GM12878 (cell line): ENCODE results near the gene TEKT3. TPM values are rescaled to one million over a fixed set of nuclear protein-coding genes. Genes with fewer than 3 reads are reported as not detected.

Source experiments
- ATAC-seq: fragments of 200-7000 bp; cut with Tn5 transposase; 3 replicates; pipeline ENCODE4 v1.9.1; 2020; ENCODE audit warnings: mild to moderate bottlenecking, moderate library complexity
- BruUV-seq: library from RNA; stranded (reverse); fragments of 400-500 nt; replicated peaks from 2 replicates; lab custom pipeline; 2021; lab: Mats Ljungman, UMichigan
- CTCF ChIA-PET: fragments of 300-600 bp; sonication (Branson Sonifier 250); formaldehyde crosslinking; extraction: SDS; loops from one replicate; lab custom pipeline; 2021; ENCODE audit warnings: inconsistent platforms; lab: Yijun Ruan, JAX
- POLR2A ChIA-PET: fragments of 350-600 bp; formaldehyde crosslinking; extraction: SDS; loops from one replicate; lab custom pipeline; 2021; ENCODE audit warnings: inconsistent platforms; lab: Charles Lee
- RAD21 ChIA-PET: fragments of 300-600 bp; sonication (Branson Sonifier 250); formaldehyde crosslinking; loops from one replicate; lab custom pipeline; 2023; ENCODE audit warnings: antibody characterized with exemption; ENCODE audit not compliant: unreplicated experiment; lab: Charles Lee
- SMC1A ChIA-PET: fragments of 300-600 bp; sonication (Branson Sonifier 250); formaldehyde crosslinking; loops from one replicate; lab custom pipeline; 2023; ENCODE audit not compliant: unreplicated experiment, uncharacterized antibody; lab: Charles Lee
- DNase-seq: peaks from one replicate; pipeline ENCODE4 v3.0.0-alpha.2; 2011; ENCODE audit warnings: low read depth, low spot score
- FAIRE-seq: peaks from 3 replicates; lab custom pipeline; 2011; peaks lifted over from hg19 to GRCh38; lab: Jason Lieb, UNC
- H2AFZ ChIP-seq: 2 replicates; pipeline ENCODE4 v1.6.0; 2011; ENCODE audit warnings: low read depth, low read length, control low read depth; ENCODE audit not compliant: control insufficient read depth
- H3K27ac ChIP-seq: 2 replicates; pipeline ENCODE4 v1.5.1; 2011; ENCODE audit warnings: control low read depth; ENCODE audit not compliant: control insufficient read depth, insufficient read depth
- H3K27me3 ChIP-seq, 2 experiments: replicated peaks in 1 of 2; 2 replicates each; pipeline versions ENCODE4 v1.6.0 to v1.6.1; 2011; ENCODE audit warnings: low read length in 1 of 2; ENCODE audit not compliant: control insufficient read depth in 2 of 2, insufficient read depth in 2 of 2
- H3K36me3 ChIP-seq, 2 experiments: 2 replicates each; pipeline ENCODE4 v1.5.1; 2011; ENCODE audit warnings: low read length in 1 of 2; ENCODE audit not compliant: control insufficient read depth in 2 of 2, insufficient read depth in 2 of 2
- H3K4me1 ChIP-seq: 2 replicates; pipeline ENCODE4 v1.6.1; 2011; ENCODE audit warnings: mild to moderate bottlenecking, low read length, moderate library complexity, mixed read lengths; ENCODE audit not compliant: control insufficient read depth, insufficient read depth
- H3K4me2 ChIP-seq: 2 replicates; pipeline ENCODE4 v1.6.0; 2011; ENCODE audit warnings: control low read depth; ENCODE audit not compliant: control insufficient read depth, insufficient read depth
- H3K4me3 ChIP-seq: fragments of 200-600 bp; sonication (generic); 2 replicates; pipeline ENCODE4 v1.5.1; 2016
- H3K79me2 ChIP-seq: 2 replicates; pipeline ENCODE4 v1.6.0; 2011; ENCODE audit warnings: low read length; ENCODE audit not compliant: control insufficient read depth, insufficient read depth
- H3K9ac ChIP-seq: 2 replicates; pipeline ENCODE4 v1.8.0; 2011; ENCODE audit warnings: low read length, control low read depth, mixed read lengths; ENCODE audit not compliant: control insufficient read depth, insufficient read depth
- H3K9me3 ChIP-seq: replicated peaks from 3 replicates; pipeline ENCODE4 v1.5.1; 2011; ENCODE audit warnings: mild to moderate bottlenecking, low read length; ENCODE audit not compliant: control insufficient read depth, insufficient read depth
- H4K20me1 ChIP-seq: 2 replicates; pipeline ENCODE4 v1.6.0; 2011; ENCODE audit not compliant: control insufficient read depth, insufficient read depth
- BHLHE40 ChIP-seq, 2 experiments: fragments of 450-650 bp in 1 of 2; IDR thresholded peaks; 2 replicates each; pipeline ENCODE4 v1.6.1; 2011 to 2017; ENCODE audit warnings: low read depth in 2 of 2, borderline replicate concordance in 1 of 2, improper control_type of control experiment in 1 of 2, low read length in 1 of 2, mild to moderate bottlenecking in 1 of 2
- HDGF ChIP-seq: fragments of 450-650 bp; IDR thresholded peaks from 2 replicates; pipeline ENCODE4 v1.6.1; 2016; ENCODE audit warnings: antibody characterized with exemption
- MEF2A ChIP-seq: IDR thresholded peaks from 2 replicates; pipeline ENCODE4 v1.6.1; 2011; ENCODE audit warnings: low read depth, mild to moderate bottlenecking, low read length, moderate library complexity; ENCODE audit not compliant: insufficient read depth
- MEF2B ChIP-seq: fragments of 450-650 bp; IDR thresholded peaks from 2 replicates; pipeline ENCODE4 v1.6.1; 2018; ENCODE audit warnings: mild to moderate bottlenecking, moderate library complexity; ENCODE audit not compliant: partially characterized antibody, poor library complexity, severe bottlenecking
- MXI1 ChIP-seq: fragments of 150-350 bp; IDR thresholded peaks from 2 replicates; pipeline ENCODE4 v1.6.1; 2011; ENCODE audit warnings: low read depth, mild to moderate bottlenecking, inconsistent platforms, low read length, improper control_type of control experiment
- NR2C2 ChIP-seq: IDR thresholded peaks from 2 replicates; pipeline ENCODE4 v1.6.1; 2011; ENCODE audit warnings: borderline replicate concordance, low read depth; ENCODE audit not compliant: control insufficient read depth, insufficient read length
- POU2F2 ChIP-seq: IDR thresholded peaks from 3 replicates; pipeline ENCODE4 v1.6.1; 2011; ENCODE audit warnings: low read depth, mild to moderate bottlenecking, low read length, borderline replicate concordance
- RAD21 ChIP-seq: IDR thresholded peaks from 2 replicates; pipeline ENCODE4 v1.6.1; 2011; ENCODE audit warnings: mild to moderate bottlenecking, low read depth, low read length, moderate library complexity; ENCODE audit not compliant: insufficient read depth
- RAD51 ChIP-seq: fragments of 450-650 bp; IDR thresholded peaks from 2 replicates; pipeline ENCODE4 v1.6.1; 2016; ENCODE audit warnings: moderate library complexity, mild to moderate bottlenecking, inconsistent platforms
- RELA ChIP-seq: fragments of 450-650 bp; IDR thresholded peaks from 2 replicates; pipeline ENCODE4 v1.8.0; 2014; ENCODE audit warnings: borderline replicate concordance; ENCODE audit not compliant: partially characterized antibody
- STAT1 ChIP-seq: fragments of 450-650 bp; conservative IDR thresholded peaks from 2 replicates; pipeline ENCODE4 v1.6.1; 2014; ENCODE audit warnings: antibody characterized with exemption, mild to moderate bottlenecking
- TARDBP ChIP-seq: IDR thresholded peaks from 2 replicates; pipeline ENCODE4 v1.6.1; 2016; ENCODE audit warnings: borderline replicate concordance
- YY1 ChIP-seq: IDR thresholded peaks from 2 replicates; pipeline ENCODE4 v1.6.1; 2011; ENCODE audit warnings: low read depth, mild to moderate bottlenecking, low read length
- ZNF207 ChIP-seq: fragments of 450-650 bp; IDR thresholded peaks from 2 replicates; pipeline ENCODE4 v1.6.1; 2014; ENCODE audit warnings: antibody characterized with exemption, mild to moderate bottlenecking, borderline replicate concordance
- ZNF622 ChIP-seq: fragments of 450-650 bp; IDR thresholded peaks from 2 replicates; pipeline ENCODE4 v1.6.1; 2017; ENCODE audit warnings: mild to moderate bottlenecking, inconsistent platforms
- WGBS: methylation state at CpG from one replicate; pipeline ENCODE4 v1.1.6; 2016; ENCODE audit warnings: low lambda C conversion rate; ENCODE audit not compliant: insufficient replicate concordance, insufficient coverage; ENCODE audit errors: missing lambda C conversion rate; 5-methylcytosine and 5-hydroxymethylcytosine counted together
- in situ Hi-C: fragments of 300-500 bp; cut with MboI; formaldehyde crosslinking; loops from 9 replicates; pipeline ENCODE4 v1.14.3; 2018; ENCODE audit warnings: mixed read lengths
- intact Hi-C: fragments of 100-400 bp; cut with micrococcal nuclease; formaldehyde crosslinking; loops from one replicate; pipeline ENCODE4 v1.14.2; 2022; ENCODE audit not compliant: unreplicated experiment
- polyA plus RNA-seq, 11 experiments: library from polyadenylated mRNA; depleted of rRNA in 4 of 11; unstranded in 6 of 11; stranded (reverse) in 5 of 11; fragments of >200 nt; fragmentation: Nextera tagmentation in 4 of 11; fragmentation: Illumina TruSeq in 1 of 11; extraction: Ambion mirVana in 4 of 11; extraction: Trizol in 1 of 11; gene quantifications; 1 replicate in 1 of 11; 2 replicates in 10 of 11; pipeline versions ENCODE4 v1.2.1 to v1.2.3, GENCODE V29; 2011 to 2016; ENCODE audit warnings: inconsistent platforms in 2 of 11, missing spikeins in 2 of 11, low read depth in 1 of 11
- total RNA-seq, 4 experiments: library from RNA; depleted of rRNA in 3 of 4; stranded (reverse); fragments of >200 nt in 3 of 4; fragmentation: Illumina TruSeq in 1 of 4; extraction: Trizol in 1 of 4; gene quantifications; 2 replicates each; pipeline versions ENCODE4 v1.2.1 to v1.2.3, GENCODE V29; 2013 to 2021
- TF ChIP-seq, protein P1 (sequence below): IDR thresholded peaks from 2 replicates; pipeline ENCODE4 v1.6.1; 2011; ENCODE audit warnings: borderline replicate concordance, low read depth, mild to moderate bottlenecking, moderate library complexity, mixed read lengths, low read length; ENCODE audit not compliant: insufficient read depth; ENCODE audit errors: extremely low read length
- TF ChIP-seq, protein P2 (sequence below): IDR thresholded peaks from 2 replicates; pipeline ENCODE4 v1.6.1; 2012; ENCODE audit warnings: low read length, inconsistent platforms
- TF ChIP-seq, protein P3 (sequence below): fragments of 450-650 bp; IDR thresholded peaks from 2 replicates; pipeline ENCODE4 v1.6.1; 2016; ENCODE audit warnings: mild to moderate bottlenecking, moderate library complexity, borderline replicate concordance

The TEKT3 gene
- total and polyA plus RNA-seq, 10 of the 15 experiments (the other 5 are each of a cell fraction or from before 2014, with no cell fraction given) = 0.15 TPM; not detected in 9

DNA sequence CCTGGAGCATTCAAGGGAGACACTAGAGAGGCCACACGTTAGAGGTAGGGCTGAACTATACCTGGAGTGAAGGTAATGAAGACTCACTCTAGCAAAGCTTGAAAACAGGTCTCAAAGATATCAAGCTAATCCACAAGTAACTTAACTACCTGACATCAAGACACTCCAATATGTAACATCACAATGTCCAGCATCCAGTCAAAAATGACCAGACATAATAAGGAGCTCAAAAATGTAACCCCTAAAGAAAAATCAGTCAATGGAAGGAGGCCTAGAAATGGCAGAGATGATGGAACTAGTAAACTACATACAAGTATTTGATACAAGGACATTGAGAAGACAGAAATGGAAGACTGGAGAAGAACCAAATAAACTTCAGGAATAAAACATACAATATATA lies 6.0 kb downstream of the TEKT3 start:
- no peak overlapping the region for H3K4me2 ChIP-seq
- H3K4me3 ChIP-seq = no peak overlapping the region
- H3K79me2 ChIP-seq = no peaks in the 10 kb centered on the region
- ChIA-PET POLR2A (no interaction called here), SMC1A (no interaction called here), RAD21 (no interaction called here), CTCF (no interaction called here)
- intact Hi-C loops (loop anchor here (10.0 kb wide), 1 partner anchor 59 kb away; no protein-coding TSS in a partner anchor), in situ Hi-C loops (no loop called here)
- H3K4me1 ChIP-seq = no peaks in the 10 kb centered on the region
- no peaks in the 10 kb centered on the region for H3K9me3 ChIP-seq
- H3K27ac ChIP-seq = no peak overlapping the region
- FAIRE-seq (no peak), DNase-seq (no peak), ATAC-seq (no peak)
- H3K9ac ChIP-seq = no peak overlapping the region
- no peak overlapping the region for H2AFZ ChIP-seq
- no peaks in the 10 kb centered on the region for H4K20me1 ChIP-seq
- WGBS = 0% methylated on average over 1 of the region's 1 CpG
- no peaks in the 10 kb centered on the region for H3K27me3 ChIP-seq
- no TSS peak for BruUV-seq
- TF ChIP-seq MEF2B (no peak), RELA (no peak), RAD51 (no peak), STAT1 (no peak), ZNF622 (no peak), POU2F2 (no peak), MXI1 (no peak), TARDBP (no peak), NR2C2 (no peak), RAD21 (no peak), ZNF207 (no peak), BHLHE40 (IDR thresholded peaks at IDR 0.05; ENCODE audit: borderline replicate concordance in 1 of 2, low read depth in 2 of 2, low read length in 1 of 2) (no peak), MEF2A (no peak), YY1 (no peak), HDGF (no peak)
- TF ChIP-seq, protein P1, sequence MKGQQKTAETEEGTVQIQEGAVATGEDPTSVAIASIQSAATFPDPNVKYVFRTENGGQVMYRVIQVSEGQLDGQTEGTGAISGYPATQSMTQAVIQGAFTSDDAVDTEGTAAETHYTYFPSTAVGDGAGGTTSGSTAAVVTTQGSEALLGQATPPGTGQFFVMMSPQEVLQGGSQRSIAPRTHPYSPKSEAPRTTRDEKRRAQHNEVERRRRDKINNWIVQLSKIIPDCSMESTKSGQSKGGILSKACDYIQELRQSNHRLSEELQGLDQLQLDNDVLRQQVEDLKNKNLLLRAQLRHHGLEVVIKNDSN = no peak
- TF ChIP-seq, protein P2, sequence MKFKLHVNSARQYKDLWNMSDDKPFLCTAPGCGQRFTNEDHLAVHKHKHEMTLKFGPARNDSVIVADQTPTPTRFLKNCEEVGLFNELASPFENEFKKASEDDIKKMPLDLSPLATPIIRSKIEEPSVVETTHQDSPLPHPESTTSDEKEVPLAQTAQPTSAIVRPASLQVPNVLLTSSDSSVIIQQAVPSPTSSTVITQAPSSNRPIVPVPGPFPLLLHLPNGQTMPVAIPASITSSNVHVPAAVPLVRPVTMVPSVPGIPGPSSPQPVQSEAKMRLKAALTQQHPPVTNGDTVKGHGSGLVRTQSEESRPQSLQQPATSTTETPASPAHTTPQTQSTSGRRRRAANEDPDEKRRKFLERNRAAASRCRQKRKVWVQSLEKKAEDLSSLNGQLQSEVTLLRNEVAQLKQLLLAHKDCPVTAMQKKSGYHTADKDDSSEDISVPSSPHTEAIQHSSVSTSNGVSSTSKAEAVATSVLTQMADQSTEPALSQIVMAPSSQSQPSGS = no peak
- TF ChIP-seq, protein P3, sequence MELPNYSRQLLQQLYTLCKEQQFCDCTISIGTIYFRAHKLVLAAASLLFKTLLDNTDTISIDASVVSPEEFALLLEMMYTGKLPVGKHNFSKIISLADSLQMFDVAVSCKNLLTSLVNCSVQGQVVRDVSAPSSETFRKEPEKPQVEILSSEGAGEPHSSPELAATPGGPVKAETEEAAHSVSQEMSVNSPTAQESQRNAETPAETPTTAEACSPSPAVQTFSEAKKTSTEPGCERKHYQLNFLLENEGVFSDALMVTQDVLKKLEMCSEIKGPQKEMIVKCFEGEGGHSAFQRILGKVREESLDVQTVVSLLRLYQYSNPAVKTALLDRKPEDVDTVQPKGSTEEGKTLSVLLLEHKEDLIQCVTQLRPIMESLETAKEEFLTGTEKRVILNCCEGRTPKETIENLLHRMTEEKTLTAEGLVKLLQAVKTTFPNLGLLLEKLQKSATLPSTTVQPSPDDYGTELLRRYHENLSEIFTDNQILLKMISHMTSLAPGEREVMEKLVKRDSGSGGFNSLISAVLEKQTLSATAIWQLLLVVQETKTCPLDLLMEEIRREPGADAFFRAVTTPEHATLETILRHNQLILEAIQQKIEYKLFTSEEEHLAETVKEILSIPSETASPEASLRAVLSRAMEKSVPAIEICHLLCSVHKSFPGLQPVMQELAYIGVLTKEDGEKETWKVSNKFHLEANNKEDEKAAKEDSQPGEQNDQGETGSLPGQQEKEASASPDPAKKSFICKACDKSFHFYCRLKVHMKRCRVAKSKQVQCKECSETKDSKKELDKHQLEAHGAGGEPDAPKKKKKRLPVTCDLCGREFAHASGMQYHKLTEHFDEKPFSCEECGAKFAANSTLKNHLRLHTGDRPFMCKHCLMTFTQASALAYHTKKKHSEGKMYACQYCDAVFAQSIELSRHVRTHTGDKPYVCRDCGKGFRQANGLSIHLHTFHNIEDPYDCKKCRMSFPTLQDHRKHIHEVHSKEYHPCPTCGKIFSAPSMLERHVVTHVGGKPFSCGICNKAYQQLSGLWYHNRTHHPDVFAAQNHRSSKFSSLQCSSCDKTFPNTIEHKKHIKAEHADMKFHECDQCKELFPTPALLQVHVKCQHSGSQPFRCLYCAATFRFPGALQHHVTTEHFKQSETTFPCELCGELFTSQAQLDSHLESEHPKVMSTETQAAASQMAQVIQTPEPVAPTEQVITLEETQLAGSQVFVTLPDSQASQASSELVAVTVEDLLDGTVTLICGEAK = no peak
- H3K36me3 ChIP-seq = no peaks in the 10 kb centered on the region
